Esophagus mucosa (tissue), 1 donor: ENCODE data around the gene LCMT2. TPM values are rescaled to one million over a fixed set of nuclear protein-coding genes. Genes with fewer than 3 reads are reported as not detected.
A peak's percentile ranks its signal among the peaks of the same experiment; 100 is the strongest.

Experiments
- ATAC-seq: fragments of 200-7000 bp; cut with Tn5 transposase; one replicate; pipeline ENCODE4 v1.9.1; 2020
- total RNA-seq: library from RNA; stranded (reverse); gene quantifications from one replicate; pipeline ENCODE4 v1.2.4, GENCODE V29; 2023
- donor health status: DM: yes; HTN: yes; CAD: no.

LCMT2 gene
- 7.8 TPM for total RNA-seq

DNA sequence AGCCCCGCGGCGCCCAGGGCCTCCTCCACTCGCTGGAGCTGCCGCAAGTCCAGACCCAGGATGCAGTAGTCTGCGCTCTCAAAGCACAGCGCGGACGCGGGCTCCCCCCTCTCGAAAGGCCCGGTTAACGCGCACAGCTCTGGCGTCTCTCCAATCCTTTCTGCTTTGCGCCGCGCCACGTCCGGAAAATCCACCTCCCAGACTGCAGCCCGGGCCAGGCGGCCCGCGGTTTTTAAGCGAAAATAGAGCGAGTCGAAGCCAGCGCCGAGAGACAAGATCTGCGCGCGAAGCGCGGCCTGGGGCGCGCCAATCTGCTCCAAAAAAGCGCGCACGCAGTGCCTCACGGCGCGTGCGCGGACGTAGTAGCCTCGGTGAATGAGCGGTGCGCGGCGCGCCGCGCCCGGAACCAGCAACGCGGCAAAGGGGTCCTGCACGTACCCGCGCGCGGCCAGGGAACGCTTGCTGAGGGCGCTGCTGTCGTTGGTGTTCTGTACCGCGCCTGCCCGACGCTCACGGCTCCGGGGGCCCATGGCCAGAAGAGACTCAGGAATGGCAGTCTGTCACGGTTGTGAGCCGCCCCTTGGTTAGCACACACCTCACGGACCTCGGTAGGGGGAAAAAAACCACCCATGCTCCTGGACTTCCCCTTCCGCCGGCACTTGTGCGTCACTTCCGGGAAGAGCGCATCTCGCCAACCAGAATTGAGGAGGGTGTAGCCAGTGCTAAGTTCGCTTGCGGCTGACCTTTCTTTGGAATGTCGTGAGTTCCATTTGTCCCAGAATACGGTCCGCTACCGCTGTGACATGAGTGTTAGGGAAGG, at the start of gene LCMT2:
LCMT2 (minus strand) TSS at position 614 of the 820 bp plus-strand sequence; CDS start at position 530, 84 bp downstream.
- ATAC-seq, result peak; percentile 94

- no peak for ATAC-seq
Measured at GRCh38 chr15:43378601-43379000, 48.2 kb upstream of the LCMT2 start.

DNA sequence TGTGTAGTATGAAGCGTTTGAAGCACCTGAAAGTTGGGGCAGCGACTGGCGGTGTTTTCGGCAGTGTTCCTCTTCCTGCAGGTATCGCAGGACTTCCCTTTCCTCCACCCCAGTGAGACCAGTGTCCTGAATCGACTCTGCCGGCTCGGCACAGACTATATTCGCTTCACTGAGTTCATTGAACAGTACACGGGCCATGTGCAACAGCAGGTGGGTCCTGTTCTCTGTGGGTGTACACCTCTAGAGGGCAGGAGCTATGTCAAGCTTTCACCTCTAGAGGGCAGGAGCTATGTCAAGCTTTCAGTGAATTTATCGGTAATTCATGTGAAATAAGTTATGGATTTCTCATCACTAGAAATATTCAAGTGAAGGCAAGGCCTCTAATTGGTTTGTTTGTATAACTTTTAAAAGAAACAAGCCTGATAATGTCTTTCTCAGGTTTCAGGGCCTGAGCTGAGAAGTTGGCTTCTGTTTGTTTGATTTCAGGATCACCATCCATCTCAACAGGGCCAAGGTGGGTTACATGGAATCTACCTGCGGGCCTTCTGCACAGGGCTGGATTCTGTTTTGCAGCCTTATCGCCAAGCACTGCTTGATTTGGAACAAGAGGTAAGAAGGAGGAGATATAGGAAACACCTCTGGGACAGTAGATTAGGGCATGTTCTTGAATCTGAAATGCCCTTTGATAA, 45.8 kb upstream of the LCMT2 start:
- peak; percentile 59 for ATAC-seq

- peak; percentile 85 for ATAC-seq
Measured at GRCh38 chr15:43370975-43371974, 40.9 kb upstream of the LCMT2 start, which contains the start of the genes TUBGCP4 and ZSCAN29. TUBGCP4 (plus strand) TSS chr15:43371101; CDS start chr15:43371355, 254 bp downstream. ZSCAN29 (minus strand) TSS chr15:43371043; CDS start chr15:43369913, 1,130 bp downstream.

DNA sequence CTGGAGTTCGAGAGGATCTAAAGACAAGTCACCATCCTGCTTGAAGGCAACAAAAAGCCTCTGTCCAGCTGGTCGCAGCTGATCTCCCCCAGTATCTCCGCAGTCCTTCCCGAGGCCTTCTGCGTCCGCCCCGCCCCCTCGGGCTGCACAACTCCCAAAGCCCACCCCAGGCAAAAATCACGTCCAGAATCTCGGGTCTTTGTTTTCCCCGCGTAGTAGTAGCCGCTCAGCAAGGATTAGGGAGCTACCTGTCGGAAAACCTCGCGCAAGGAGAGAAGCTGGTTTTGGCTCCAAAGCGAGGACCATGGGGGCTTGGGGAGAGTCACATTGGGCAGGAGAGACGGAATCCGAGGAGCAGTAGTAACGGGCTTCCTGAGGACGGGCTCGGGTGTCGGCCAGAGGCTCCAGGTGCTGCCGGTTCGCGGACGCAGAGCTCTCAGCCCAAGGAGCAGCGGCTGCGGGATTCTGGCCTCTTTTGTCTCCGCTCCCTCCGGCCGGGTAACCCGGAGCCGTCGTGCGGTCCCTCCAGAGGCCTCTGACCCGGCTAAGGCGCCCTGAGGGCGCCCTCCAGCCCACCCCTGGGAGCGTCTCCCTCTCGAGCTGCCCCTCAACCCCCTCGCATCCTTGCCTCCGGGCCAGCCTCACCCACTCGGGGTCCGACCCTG, 40.1 kb upstream of the LCMT2 start:
- peak; percentile 30 for ATAC-seq

- ATAC-seq, result no peak
Measured at GRCh38 chr15:43361313-43361903, 31.0 kb upstream of the LCMT2 start.

DNA sequence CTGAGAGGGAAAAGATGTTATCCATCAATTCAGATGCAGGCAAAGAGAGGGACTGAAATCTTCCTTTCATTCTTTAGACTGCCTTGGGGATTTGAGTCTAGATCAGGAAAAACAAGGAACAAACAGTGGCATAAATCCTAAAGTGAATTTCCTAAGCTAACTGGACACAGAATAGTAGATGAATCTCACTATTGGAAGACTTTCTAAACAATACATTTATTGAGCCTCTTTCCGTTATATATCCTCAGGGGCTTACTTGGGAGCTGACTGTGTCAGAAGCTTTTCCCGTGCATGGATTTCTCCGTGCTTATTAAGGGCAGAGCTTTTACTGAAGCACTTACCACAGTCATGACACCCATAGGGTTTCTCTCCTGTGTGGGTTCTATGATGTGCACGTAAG, 30.4 kb upstream of the LCMT2 start:
- no peak for ATAC-seq

DNA sequence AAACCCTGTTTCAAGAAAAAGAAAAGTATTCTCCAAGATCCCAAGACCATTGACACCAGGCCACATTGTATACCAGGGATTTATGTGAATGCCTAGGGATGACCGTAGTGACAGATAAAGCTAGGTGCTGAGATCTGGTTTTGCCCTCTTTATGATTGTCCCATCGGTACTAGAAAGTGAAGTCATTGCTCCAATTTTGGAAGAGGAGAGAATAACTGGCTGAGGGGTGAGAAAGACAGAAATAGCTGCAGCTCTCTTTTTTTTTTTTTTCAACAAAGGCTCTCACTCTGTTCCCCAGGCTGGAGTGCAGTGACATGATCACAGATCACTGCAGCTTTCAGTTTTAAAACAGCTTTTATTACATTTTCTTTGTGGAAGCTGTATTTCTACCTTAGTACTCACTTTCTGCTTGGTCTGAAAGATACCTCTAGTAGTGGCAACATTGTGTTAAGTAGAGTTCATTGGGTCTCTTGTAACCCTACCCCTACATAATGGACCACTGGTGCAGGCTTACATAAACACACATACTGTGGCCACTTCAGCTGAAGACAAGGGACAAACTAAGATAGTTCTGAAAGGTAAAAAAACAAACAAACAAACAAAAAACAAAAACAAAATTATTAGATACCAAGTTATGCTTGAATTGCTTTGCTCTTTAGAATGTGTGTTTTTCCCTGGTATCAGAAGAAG, 22.5 kb upstream of the LCMT2 start:
- ATAC-seq, result no peak

DNA sequence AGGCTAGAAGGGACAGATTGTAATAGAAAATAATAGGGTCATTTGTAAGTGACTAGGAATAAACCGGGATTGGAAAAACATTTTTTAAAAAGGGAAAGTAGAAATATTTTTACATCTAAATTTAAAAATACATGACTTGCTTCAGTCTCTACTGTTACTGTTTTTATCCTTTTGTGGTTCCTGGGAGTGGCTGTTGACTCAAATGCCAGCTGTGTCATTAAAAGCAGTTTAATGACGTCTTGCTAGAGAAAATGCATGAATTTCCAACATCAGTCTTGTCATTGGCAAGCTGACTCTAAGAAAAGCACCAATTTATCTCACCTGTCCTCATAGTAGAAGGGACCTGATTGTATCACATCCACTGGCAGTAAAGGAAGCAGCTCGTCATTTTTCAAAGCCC, 16.7 kb upstream of the LCMT2 start:
- ATAC-seq, result no peak

GRCh38 chr15:43346305-43346704, 15.9 kb upstream of the LCMT2 start:
- no peak for ATAC-seq

DNA sequence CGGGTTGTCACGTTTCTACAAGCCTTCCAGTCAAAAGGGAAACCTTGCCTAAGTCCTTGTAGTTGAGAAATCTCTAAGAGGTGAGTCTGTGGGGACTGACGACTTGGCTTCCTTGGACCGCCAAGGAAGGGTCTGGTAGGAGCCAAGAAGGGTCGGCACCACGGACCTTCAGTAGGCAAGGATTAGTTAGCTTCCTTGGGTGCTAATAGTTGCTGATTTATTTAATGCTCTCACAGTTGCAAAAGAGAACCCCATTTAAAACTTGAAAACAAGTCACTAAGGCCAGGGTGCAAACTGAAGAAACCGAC, 361 bp upstream of the LCMT2 start:
- no peak for ATAC-seq

DNA sequence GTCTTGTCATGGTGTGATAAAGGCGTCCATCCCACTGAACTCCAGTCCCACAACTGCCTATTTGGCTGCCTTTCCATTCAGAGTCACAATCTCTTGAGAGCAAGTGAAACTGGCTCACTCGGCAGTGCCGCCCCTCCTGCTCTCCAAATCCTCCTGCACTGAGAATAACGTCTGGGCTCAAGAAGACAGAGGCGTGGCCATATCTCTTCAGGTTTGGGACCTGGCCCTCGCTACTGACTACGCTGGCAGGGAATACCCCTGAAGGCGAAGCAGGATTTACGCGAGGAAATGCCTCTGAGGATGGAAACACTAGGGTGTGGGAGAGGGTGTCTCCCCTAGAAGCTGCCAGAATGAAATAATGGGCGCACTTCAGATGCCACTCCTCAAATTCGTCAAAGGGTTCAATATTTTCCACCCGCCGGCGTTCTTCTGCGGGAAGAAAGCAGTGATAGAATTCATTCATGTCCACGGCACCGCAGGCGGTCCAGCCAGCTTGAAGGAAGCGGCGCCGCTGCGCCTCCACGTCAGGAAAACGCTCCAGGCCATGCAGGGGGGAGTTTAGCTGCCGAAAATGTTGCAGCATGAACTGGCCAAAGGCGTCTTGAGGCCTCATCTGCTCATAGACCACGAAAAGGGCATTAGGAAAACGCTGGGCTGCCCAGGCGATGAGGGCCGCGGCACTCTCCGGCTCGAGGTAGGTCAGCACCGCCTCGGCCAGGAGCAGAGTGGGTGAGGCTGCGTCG, 985 bp downstream of the LCMT2 start:
- no peak for ATAC-seq

DNA sequence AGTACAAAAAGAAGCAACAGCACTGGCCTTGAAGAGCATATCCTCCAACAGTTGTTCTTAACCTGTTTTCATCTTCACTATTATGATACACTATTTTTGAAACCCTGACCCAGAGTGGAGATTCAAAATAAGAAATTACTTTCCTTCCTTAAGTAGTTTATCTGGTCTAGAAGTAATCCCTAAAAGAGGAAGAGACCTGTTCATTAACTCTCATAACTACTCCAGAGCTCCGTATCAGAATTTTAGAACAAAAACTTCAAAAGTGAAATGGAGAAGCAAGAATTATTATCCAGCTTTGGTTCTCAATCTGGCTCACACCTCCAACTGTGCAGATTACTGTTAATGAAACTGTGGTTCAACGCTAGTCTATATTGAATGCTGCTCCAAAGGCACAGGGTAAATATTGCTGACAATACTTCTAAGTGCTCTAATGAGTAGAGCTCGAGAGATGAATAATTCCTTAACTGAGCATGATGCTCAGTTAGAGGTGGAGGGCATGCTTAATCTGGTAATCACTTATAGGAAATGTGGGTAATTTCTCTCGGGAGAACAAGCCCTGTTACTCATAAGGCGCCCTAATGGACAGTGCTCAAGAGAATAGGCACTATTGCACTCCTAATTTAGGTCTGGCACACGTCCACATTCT, 5.2 kb downstream of the LCMT2 start:
- no peak for ATAC-seq

- no peak for ATAC-seq
Measured at GRCh38 chr15:43318990-43319771, 11.2 kb downstream of the LCMT2 start.

DNA sequence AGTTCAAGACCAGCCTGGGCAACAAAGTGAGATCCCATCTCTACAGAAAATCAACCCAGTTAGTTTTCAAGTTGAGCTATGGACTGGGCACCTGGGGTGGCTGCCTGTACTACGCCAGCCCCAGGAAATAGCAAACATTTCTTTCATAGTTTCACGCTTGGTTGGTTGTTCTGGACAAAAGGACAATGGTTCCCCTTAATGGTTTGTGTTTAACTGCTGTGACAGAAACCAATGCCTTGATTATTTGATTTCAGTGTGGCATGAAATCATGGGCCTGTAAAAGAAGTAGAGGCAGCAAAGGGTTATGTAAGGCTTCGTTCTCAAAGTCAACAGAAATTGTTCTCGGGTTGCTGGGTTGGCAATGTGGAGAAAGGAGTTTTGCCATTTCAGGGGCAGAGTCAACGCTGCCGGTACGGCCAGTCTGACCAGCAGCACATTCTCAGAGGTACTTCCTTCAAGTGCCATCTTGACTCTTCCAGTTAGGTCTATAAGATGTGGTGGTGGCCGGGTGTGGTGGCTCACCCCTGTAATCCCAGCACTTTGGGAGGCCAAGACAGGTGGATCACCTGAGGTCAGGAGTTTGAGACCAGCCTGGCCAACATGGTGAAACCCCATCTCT, 12.7 kb downstream of the LCMT2 start:
- peak; percentile 24 for ATAC-seq

GRCh38 chr15:43316971-43317346, 13.4 kb downstream of the LCMT2 start:
- ATAC-seq, result no peak

DNA sequence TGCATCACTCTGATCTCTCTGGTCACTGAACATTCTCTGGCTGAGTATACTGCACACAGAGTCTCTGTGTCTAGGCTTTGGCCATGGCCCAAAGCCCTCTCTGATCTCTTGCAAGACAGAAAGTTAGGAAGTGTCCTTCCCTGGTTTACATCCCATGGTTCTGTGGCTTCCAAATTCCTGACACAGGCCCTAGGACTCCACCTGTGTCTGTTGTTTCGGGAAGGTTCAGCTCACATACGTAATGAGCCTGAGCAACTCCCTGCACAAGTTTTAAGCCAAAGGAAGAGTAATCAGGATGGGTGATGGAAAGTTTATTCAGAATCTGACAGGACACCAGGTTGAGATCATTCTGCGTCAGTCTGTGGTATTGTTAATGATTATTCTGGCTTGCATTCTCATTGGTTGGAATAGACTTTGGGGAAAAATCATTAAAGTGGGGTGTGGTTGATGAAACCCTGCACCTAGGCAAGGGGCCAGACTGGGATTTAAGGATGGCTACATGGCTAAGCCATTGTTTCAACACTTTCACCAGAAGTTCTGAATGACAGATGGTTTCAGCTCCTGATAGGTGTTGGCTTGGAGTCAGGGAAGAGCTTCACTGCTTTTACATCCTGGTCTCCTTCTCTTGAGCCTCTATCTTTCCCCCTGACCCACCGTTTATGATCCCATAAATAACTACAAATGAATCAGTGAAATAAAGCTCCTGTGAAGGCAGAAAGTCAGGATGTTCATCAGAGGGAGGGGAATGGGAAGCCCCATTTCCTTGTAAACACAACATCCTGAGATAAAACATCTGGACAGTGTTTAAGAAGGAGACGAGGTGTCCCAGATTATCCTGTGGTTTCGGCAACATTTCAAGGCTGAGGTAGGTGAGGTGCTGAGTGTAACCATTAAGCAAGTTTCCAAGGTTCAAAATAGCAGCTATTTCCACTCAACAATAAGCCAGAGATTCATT, 14.1 kb downstream of the LCMT2 start:
- ATAC-seq, result peak; percentile 81
